Ectodermal cell (in vitro differentiated cells): ENCODE results near the gene PLXDC1.

ENCODE experiments used
- H3K27ac ChIP-seq: 2 replicates; pipeline ENCODE4 v1.7.0; 2013; ENCODE audit warnings: mild to moderate bottlenecking, low read depth, low read length; ENCODE audit not compliant: insufficient read depth, poor library complexity, severe bottlenecking
- H3K27me3 ChIP-seq: 2 replicates; pipeline ENCODE4 v1.7.0; 2013; ENCODE audit warnings: mild to moderate bottlenecking, low read length; ENCODE audit not compliant: insufficient read depth, control insufficient read depth, poor library complexity, severe bottlenecking
- H3K36me3 ChIP-seq: one replicate; pipeline ENCODE4 v1.7.0; 2013; ENCODE audit warnings: low read length; ENCODE audit not compliant: control insufficient read depth, insufficient read depth
- H3K4me1 ChIP-seq: one replicate; pipeline ENCODE4 v1.7.0; 2013; ENCODE audit warnings: low read length; ENCODE audit not compliant: control insufficient read depth, insufficient read depth
- H3K4me3 ChIP-seq: 2 replicates; pipeline ENCODE4 v1.7.0; 2013; ENCODE audit warnings: low read depth, low read length, control low read depth; ENCODE audit not compliant: insufficient read depth
- H3K9me3 ChIP-seq: 2 replicates; pipeline ENCODE4 v1.7.0; 2013; ENCODE audit warnings: mild to moderate bottlenecking, low read length, moderate library complexity; ENCODE audit not compliant: control insufficient read depth
- WGBS, 2 experiments: methylation state at CpG; one replicate each; pipeline ENCODE4 v1.1.7; 2013; ENCODE audit warnings: missing lambda C conversion rate in 2 of 2; 5-methylcytosine and 5-hydroxymethylcytosine counted together

PLXDC1 gene

GRCh38 chr17:39018267-39019134 is 132.9 kb downstream of the PLXDC1 start:
- 69 to 72% methylated on average over 11 of the region's 11 CpGs for WGBS, 2 experiments
- no peak overlapping the region for H3K4me3 ChIP-seq
- no peaks in the 10 kb centered on the region for H3K36me3 ChIP-seq
- no peak overlapping the region for H3K27ac ChIP-seq
- no peaks in the 10 kb centered on the region for H3K4me1 ChIP-seq
- H3K27me3 ChIP-seq = no peaks in the 10 kb centered on the region
- no peaks in the 10 kb centered on the region for H3K9me3 ChIP-seq

DNA sequence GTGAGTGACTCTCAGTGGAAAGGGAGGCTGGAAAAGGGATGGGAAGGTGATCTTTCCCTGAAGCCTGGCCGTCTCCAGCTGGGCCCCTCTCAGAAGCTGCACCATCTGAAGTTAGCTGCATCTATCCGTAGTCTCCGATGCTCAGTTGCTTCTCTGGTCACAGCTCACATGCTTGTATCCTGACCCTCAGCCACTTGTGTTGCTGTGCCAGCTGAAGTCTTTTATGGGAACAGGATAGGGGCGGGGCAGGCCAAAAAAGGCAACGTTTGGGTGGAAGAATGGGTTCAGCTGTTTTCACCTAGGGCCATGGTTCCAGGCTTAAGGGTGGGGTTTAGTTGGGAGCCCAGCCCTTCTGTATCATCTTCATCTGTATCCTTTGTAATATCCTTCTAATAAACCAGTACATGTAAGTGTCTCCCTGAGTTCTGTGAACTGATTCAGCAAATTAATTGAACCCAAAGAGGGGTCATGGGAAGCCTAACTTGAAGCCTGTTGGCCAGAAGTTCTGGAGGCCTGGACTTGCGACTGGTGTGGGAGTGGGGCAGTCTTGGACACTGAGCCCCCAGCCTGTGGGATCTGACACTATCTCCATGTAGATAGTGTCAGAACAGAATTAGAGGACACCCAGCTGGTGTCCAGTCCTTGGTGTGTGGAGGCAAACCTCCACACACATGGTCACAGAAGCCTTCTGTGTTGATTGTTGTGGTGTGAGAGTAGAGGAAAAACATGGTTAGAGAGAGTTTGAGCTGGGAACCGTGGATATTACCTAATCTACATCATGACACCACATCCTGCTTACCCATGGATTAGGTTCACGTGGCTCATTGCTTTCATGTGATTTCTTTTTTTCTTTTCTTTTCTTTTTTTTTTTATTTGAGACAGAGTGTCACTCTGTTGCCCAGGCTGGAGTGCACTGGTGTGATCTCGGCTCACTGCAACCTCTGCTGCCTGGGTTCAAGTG is 135.0 kb downstream of the PLXDC1 start:
- Histone ChIP-seq H3K4me3 (no peak overlapping the region), H3K9me3 (no peaks in the 10 kb centered on the region), H3K27me3 (no peaks in the 10 kb centered on the region), H3K4me1 (no peaks in the 10 kb centered on the region), H3K36me3 (no peaks in the 10 kb centered on the region), H3K27ac (no peak overlapping the region)
- 86 to 87% methylated on average over 8 to 9 of the region's 9 CpGs for WGBS, 2 experiments

DNA sequence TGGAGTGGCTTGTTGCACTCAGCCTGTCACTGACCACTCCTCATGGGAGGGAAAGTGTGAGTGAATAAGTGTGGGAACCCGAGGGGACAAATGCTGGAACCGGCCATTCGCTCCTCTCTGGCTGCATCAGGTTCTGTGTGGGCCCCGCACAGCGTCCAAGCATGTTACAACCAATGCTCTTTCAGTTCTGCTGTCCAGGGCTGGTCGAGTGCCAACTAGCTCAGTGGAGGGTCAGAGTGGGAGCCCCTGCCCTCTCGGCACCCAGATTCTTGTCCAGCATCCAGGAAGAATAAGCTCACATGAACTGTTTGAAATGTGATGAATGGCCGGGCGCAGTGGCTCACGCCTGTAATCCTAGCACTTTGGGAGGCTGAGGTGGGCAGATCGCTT is 135.9 kb downstream of the PLXDC1 start:
- H3K4me1 ChIP-seq = no peaks in the 10 kb centered on the region
- H3K9me3 ChIP-seq = no peaks in the 10 kb centered on the region
- 90 to 92% methylated on average over 11 of the region's 11 CpGs for WGBS, 2 experiments
- no peaks in the 10 kb centered on the region for H3K27me3 ChIP-seq
- H3K4me3 ChIP-seq = no peak overlapping the region
- no peaks in the 10 kb centered on the region for H3K36me3 ChIP-seq
- H3K27ac ChIP-seq = no peak overlapping the region

- WGBS, 2 experiments = 92% methylated on average over 13 of the region's 13 CpGs
- Histone ChIP-seq H3K9me3 (no peaks in the 10 kb centered on the region), H3K36me3 (no peaks in the 10 kb centered on the region), H3K4me3 (no peak overlapping the region), H3K27ac (no peak overlapping the region), H3K4me1 (no peaks in the 10 kb centered on the region), H3K27me3 (no peaks in the 10 kb centered on the region)
Measured at GRCh38 chr17:39014795-39015545, 136.5 kb downstream of the PLXDC1 start.

DNA sequence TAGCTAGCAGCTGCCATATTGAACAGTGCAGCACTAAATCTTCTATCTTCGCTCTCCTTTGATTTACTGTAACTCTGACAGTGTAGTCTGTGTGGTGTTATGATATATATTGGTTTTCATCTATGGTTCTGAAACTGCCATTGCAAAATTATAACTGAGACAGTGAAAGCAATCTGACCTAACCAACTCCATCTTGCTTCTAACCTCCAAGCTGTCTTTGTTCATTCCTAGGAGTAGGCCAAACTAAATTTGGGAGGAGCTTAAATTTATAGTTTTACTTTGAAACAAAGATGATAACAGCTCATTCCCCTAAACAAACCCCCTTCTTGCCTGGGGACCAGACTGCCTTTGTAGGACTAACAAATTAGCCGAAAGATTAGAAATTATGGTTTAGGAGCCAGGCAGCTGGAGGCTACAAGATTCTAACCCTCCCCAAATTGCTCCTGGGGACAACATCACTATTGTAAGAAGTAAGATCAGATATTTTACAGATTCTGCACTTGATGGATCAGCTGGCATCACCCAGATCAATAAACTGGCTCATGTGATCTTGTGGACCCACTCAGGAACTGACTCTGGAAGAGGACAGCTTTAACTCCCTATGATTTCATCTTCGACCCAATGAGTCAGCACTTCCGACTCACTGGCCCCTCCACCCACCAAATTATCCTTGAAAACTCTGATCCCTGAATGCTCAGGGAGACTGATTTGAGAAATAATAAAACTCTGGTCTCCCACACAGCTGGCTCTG is 137.2 kb downstream of the PLXDC1 start:
- 87 to 91% methylated on average over 3 to 4 of the region's 4 CpGs for WGBS, 2 experiments
- no peak overlapping the region for H3K27ac ChIP-seq
- no peaks in the 10 kb centered on the region for H3K9me3 ChIP-seq
- no peaks in the 10 kb centered on the region for H3K27me3 ChIP-seq
- no peaks in the 10 kb centered on the region for H3K36me3 ChIP-seq
- H3K4me3 ChIP-seq = no peak overlapping the region
- H3K4me1 ChIP-seq = no peaks in the 10 kb centered on the region
